Esophagus squamous epithelium (tissue), 4 donors: ENCODE measurements around the gene SKOR1.

Source experiments
- POLR2A ChIP-seq, 4 donors: fragments of 450-650 bp; IDR thresholded peaks; one replicate each; pipeline ENCODE4 v1.6.1; 2017; ENCODE audit warnings: antibody characterized with exemption in 4 of 4, mild to moderate bottlenecking in 4 of 4, moderate library complexity in 3 of 4
- TF ChIP-seq, protein P1 (sequence below), 6 experiments: fragments of 450-650 bp in 4 of 6; fragments of 200-600 bp in 2 of 6; sonication (generic) in 2 of 6; IDR thresholded peaks; one replicate each; pipeline ENCODE4 v1.5.1; 2016 to 2019; ENCODE audit warnings: antibody characterized with exemption in 6 of 6, mild to moderate bottlenecking in 4 of 6, moderate library complexity in 4 of 6

DNA sequence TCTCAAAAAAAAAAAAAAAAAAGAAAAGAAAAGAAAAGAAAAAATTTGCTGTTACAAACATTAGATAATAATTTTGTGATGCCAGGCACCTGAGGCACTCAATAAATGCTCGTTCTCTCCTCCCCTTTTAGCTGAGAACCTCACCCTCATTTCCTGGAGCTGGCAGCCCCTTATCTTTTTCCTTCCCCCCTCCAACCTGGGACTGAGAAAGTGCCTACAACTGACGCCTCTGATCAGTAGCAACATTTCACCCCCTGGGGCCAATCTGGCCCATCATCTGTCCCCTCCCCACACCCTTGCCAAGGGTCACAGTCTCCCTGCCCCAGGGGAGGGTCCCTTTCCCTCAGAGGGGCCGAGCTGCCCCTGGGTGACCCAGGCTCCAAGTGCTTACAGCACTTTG, 27.1 kb downstream of the SKOR1 start:
- TF ChIP-seq, protein P1, sequence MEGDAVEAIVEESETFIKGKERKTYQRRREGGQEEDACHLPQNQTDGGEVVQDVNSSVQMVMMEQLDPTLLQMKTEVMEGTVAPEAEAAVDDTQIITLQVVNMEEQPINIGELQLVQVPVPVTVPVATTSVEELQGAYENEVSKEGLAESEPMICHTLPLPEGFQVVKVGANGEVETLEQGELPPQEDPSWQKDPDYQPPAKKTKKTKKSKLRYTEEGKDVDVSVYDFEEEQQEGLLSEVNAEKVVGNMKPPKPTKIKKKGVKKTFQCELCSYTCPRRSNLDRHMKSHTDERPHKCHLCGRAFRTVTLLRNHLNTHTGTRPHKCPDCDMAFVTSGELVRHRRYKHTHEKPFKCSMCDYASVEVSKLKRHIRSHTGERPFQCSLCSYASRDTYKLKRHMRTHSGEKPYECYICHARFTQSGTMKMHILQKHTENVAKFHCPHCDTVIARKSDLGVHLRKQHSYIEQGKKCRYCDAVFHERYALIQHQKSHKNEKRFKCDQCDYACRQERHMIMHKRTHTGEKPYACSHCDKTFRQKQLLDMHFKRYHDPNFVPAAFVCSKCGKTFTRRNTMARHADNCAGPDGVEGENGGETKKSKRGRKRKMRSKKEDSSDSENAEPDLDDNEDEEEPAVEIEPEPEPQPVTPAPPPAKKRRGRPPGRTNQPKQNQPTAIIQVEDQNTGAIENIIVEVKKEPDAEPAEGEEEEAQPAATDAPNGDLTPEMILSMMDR (IDR thresholded peaks at IDR 0.05): no peak
- no peak for TF ChIP-seq POLR2A (IDR thresholded peaks at IDR 0.05)
